RPMI7951 (cell line): ENCODE measurements around the gene CAPSL. TPM values are rescaled to one million over a fixed set of nuclear protein-coding genes. Genes with fewer than 3 reads are reported as not detected.
"Not testable (repeated sequence)": the region's sequence is repeated elsewhere in the genome, so short reads cannot be mapped to it uniquely, and the experiment has no call there.

Source experiments
- DNase-seq: peaks from one replicate; pipeline ENCODE4 v3.0.0-alpha.2; 2012; ENCODE audit warnings: low read depth
- total RNA-seq: library from RNA; depleted of rRNA; stranded (reverse); fragments of >200 nt; shearing (Covaris generic); gene quantifications from 2 replicates; pipeline ENCODE4 v1.2.3, GENCODE V29; 2014; rRNA removed

The CAPSL gene
- total RNA-seq: not detected in 2 replicates

DNA sequence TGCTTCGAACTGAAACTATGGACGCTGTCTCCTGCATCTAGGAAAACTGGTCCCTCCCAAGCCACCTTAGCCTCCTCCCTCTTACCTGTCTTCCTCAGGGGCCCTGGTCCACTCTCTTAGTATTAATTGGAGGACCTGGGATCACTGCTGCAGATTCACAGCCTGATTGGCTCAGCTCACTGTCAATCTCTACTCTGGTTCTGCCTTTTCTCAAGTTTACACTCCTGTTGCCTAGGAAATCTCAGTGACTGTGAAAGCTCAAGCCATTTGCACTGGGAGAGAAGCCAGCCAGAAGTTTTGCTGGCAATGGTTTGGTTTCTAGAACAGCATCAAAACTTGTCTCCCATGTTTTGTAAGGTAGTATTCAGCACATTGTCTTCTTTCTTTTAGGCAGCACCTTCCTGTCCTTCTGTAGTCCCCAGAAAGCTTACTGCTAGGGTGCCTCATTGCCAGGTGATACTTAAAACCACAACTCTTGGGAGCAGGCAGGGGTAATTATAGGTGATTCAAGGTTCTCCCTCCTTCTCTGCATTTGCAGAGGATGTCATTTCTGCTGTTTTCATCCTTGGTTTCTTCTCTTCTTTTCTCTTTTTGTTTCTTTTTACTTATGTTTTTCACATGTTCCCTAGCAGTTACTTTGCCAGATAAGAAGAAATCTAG lies at the start of gene CAPSL:
Gene CAPSL, minus strand, starts transcription at position 55 of the 660 bp plus-strand sequence. CDS start 17,502 bp downstream, outside the sequence.
- DNase-seq: peak; percentile 59

DNA sequence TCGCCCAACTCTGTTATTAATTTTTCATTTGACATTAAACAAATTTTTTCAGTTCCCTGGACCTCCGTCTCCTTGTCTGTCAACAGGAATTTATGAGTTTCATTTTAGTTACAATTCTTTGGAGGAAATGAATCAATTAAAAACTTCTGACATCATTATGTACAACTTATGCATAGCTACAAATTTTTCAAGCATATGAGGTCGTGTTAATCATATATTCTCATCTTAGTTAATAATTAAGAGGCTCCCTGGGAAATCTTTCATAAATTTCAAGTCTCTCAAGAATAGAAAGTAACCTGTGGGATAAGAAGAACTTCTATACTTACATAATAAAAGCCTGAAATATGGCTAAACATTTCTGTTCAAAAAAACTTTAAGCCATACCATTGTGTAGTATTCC lies 49.4 kb upstream of the CAPSL start:
- DNase-seq: no peak

DNA sequence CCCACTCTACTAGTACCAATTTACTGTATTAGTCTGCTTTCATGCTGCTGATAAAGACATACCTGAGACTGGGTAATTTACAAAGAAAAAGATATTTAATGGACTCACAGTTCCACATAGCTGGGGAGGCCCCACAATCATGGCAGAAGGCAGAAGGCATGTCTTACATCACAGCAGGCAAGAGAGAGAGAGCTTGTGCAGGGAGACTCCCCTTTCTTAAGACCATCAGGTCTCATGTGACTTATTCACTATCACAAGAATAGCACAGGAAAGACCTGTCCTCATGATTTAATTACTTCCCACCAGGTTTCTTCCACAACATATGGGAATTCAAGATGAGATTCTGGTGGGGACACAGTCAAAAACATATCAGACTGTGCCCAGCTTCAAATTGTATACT lies 41.3 kb upstream of the CAPSL start:
- no peak for DNase-seq

DNA sequence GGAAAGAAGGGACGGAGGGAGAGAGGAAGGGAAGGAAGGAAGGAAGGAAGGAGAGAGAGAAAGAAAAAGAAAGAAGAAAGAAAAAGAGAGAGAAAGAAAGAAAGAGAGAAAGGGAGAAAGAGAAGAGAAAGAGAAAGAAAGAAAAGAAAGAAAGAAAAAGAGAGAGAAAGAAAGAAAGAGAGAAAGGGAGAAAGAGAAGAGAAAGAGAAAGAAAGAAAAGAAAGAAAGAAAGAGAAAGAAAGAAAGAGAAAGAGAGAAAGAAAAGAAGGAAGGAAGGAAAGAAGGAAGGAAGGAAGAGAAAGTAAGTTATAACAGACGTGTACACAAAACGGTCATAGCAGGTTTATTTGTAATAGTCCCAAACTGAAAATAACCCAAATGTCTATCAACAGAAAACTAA lies 38.4 kb upstream of the CAPSL start:
- not testable (repeated sequence) for DNase-seq

DNA sequence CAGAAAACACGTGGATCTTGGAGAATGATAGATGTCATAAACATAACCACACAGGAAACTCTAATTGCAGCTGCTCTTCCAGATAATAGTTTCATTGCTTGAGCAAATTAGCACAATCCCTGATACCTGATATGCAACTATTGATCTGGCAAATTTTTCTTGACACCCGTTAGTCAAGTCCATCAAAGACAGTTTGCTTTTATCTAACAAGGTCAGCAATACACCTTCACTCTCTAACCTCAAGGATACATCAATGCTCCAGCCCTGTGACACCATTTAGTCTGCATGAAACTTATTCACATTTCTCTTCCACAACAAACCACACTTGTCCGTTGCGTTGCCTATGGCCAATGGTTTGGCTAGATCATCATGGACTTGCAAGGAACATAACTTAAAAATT lies 36.1 kb upstream of the CAPSL start:
- DNase-seq: no peak

DNA sequence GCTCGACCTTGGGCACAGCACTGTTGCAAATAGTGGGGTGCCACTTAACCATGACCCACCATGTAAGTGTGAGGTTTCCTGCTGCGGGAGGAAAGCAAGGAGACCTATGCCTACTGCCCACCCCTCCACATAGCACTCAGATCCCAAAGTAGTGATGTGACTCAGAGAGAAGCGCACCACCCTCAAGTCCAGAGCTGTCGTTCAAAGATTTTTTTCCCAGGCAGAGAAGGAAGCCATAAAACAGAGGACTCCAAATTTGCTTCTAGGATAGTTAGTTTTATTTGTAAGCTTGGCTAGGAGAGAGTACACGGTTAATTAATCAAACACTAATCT lies 33.4 kb upstream of the CAPSL start:
- DNase-seq: no peak

DNA sequence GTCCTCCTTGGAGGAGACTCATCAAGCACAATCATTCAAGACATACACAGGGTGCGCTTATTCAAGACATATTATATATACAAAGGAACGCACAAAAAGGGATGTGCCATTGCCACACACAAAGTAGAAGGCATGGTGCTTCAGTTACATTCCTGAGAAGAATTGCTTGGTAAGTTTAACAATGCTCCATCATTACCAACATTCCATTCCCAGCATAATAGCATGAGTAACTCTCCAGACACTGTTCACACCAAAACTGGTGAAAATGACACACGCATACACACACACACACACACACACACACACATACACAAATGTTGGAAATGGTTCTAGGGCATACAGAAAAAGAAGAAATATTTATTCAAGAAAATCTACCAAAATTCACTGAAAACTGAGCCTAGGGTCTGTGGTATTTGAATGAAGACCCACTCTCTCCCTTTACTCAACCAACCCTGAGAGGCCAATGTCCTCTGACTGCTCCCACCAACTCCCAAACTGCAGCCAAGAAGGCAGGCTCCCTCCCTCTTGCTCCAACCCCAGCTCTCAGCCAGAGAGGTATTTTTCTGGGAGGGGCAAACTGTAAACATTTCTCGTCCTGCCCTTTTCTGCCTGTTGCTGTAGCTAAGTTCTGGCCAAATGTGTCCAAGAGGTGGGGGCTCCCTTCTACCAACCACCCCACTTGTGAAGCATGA lies 32.9 kb upstream of the CAPSL start:
- DNase-seq: peak; percentile 2

DNA sequence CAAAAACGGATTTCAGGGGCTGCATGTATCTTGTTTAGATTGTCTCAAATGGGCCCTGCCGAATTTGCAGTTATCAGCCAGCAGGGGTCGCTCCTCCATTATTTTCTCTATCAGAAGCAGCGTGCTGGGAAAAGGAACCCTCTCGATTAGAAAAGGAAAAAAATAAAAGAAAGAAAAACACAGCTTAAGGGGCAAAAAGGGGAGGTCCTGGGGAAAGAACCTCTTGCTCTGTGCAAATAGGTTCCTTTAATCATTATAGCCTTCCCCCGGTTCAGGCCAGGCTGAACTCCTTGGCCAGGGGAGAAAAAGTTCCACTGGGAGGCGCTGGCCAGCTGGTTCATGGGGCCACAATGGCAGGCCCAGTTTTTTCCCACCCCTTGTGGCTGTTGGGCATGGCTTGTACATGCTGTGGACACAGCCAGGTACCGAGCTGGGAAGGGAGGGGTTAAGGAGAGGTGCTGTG lies 25.0 kb upstream of the CAPSL start:
- DNase-seq: peak; percentile 33

DNA sequence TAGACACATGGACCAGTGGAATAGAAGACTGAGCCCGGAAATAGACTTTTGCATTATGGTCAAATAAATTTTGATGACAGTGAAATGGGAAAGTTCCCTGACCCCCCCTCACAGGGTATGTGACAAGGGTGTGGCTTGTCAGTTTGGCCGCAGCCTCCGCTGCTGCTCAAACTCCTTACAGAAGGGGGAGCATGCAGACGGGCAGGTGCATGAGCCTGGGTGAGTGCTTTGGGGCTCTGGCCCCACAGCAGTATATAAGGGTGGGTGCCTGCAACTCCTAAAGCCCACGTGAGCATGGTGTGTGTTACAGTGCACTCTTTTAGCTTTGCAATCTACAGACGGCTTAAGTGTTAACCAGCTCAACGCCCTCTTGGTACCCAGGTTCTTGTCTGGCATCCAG lies 21.9 kb upstream of the CAPSL start:
- no peak for DNase-seq

DNA sequence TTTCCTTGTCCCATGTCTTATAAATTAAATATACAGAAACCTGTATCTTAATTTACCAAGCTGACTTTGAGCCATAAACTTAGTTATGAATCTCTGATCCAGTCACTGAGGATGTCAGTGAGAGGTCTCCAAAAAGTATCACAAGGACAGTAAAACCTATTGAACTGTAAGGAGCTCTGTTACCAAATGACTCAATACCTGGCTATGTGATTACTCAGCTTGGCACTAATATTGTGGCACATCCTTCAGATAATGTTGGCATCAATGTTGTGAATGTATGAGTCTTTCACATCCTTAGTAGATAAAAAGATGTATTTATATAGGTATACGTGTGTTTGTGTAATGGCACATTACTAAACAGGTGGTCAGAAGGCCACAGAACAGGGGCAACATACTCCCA lies 18.0 kb upstream of the CAPSL start:
- DNase-seq: peak; percentile 15

DNA sequence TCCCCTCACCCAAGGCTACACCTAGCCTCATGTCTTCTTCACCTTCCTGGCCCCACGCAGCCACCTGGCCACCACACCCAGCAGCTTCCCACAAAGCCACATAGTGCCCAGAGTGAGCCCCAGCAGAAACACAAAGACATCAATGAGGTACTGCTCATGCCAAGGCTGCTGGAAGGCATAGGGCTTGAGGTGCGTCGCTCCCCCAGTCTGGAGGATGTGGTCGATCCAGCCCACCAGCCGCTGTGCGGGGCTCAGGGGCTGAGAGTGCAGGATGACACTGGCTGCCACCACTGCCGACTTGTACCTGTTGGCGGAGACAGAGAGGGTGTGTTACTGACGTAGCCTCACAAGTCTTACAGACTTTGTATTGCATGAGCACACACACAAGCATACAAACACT lies 15.8 kb upstream of the CAPSL start:
- DNase-seq: no peak

DNA sequence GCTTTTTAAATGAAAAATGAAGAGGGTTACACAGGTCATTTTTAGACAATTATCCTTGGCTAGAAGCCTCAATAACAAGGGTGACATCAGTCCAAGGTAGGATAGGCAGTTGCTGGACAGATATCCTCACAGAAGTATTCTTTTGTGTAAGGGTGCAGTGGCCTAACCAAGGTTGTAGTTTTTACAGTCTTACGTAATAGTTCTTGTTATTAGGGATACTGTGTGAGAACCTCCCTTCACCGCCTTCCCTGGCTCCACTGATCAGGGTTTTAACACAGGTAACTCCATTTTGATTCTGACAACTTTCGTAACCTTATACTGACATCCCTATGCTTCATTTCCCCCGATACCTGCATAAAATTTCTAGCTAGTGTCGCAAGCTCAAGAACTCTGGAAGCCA lies 8.7 kb upstream of the CAPSL start:
- DNase-seq: no peak

DNA sequence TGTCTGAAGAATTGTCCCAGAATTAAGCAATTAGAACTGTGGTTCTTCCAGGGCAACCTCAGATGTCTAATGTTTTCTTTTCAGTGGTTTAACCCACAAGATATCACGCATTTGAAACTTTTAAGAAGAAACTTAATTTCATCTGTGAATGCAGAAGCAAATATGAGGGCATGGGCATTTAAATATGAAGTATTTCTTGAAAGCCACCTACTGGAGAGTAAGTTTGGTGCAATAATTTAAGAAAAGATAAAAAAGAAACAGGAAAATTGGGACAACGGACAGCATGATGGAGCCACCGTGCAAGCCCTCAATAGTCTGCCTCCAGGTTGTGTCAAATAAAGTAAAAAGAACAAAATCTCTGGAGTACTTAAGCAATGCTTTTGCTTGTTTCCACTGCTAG lies 1.2 kb upstream of the CAPSL start:
- DNase-seq: no peak

DNA sequence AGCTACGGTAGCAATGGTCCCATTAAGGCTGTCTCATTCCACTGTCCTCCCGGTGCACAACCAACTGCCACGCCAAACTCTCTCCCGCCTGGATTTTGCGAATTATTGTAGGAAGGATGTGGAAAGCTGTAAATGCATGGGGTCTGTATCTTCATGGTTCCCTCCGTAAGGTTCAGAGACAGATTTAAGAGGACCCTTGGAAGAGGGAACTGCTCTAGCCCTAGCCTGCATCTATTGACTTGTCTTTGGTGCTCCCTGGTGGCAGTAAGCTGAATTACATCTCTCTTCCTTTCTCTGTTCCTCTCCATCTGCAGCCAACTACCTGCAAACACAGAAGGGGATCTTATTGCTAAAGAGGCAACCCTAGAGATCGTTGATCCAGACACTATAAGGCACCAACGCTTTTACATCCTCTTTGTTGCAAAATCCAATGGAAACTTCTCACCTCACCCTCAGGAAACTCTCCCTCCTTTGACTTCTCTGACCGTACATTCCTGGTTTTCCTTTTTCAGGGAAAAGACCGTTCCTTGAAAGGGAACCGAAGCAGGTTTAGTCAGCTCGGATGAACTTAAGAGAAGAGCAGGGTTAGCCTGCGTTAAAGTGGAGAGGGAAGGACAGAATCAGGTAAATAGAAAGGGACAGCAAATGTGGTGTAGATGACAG lies 11.9 kb downstream of the CAPSL start:
- peak; percentile 45 for DNase-seq

DNA sequence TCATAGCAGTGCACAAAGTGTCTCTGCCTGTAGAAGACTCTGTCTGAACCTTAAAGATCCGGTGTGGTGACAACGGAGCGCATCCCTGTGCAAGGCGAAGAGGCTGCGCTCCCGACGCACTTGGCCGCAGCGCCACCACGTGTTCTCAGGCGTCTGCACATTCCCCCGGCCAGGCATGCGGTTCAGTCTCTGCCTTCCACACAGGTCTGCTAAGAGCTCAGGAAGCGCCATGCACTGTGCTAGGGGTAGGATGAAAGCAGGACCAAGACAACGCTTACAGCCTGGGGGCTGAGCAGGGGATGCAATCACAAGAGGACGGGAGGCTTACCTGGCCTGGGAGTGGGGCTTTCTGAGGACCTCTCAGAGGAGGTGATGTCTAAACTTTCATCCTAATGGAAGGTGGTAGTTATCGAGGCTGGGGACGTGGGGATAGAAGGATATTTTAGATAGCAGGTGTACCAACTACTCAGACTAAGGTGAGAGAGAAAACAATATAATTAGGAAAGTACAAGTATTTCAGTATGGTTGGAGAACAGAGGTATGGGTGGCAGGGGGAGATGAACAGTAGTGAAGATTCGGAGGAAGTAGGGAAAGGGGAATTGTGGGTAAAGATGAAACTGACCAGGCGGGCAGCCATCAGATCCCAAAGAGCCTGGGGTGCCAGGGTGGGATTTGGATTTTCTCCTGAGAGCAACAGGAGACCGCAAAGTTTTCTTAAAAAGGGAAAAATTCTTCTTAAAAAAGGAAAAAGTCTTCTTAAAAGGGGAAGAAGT lies 13.3 kb downstream of the CAPSL start:
- peak; percentile 65 for DNase-seq

DNA sequence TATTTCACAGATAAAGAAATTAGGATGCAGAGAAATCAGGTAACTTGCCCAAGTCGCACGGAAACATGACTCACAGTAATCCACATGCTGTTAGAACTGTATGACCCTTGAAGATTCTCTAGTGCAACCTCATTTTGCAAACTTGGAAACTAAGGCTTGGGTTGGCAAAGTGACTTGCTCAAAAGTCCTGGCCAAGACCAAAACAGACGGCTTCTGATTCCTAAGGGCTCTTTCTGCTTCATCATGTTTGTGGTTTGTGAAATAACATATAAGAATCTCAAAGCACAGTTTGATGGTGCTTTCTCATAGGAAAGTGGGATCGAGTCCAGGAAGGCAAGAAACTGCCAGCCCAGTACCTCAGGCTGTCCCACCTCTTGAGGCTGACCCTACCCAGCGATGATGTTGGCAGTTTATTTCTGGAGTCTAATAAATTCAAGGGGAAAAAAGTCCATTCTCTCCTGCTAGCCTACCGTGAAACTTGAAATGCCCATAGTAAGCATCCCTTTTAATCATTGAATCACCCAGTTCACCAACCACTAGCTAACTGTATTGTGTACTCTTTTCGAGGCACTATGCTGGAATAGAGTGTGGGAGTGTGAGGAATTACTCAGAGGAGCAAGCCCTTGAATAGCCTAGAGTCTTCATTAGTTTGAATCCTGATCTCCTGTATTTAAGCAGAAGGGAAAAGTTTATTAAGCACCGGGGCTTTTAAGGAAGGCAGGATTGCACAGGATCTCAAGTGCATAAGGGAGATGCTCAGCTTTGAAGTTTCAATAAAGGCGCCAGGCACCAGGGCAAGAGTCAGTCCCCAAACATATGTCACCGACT lies 14.1 kb downstream of the CAPSL start:
- peak; percentile 58 for DNase-seq

DNA sequence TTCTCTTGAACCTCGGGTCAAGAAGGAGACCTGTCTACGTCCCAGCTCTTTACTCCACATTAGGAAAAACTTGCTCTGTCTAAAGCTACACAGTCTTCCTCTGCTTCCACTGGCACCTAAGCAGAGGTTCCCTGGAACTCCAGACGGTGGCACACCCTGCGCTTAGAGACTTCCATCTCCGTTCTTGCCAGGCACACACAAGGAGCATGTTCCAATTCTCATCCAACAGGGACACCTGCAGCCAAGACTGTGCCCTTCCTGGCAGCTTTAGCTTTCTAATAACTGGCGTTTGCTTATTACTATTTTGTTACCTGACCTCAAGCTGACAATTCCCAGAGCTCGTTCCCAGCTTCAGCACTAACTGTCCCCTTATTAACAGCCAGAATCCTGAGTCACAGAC lies 16.0 kb downstream of the CAPSL start:
- no peak for DNase-seq

DNA sequence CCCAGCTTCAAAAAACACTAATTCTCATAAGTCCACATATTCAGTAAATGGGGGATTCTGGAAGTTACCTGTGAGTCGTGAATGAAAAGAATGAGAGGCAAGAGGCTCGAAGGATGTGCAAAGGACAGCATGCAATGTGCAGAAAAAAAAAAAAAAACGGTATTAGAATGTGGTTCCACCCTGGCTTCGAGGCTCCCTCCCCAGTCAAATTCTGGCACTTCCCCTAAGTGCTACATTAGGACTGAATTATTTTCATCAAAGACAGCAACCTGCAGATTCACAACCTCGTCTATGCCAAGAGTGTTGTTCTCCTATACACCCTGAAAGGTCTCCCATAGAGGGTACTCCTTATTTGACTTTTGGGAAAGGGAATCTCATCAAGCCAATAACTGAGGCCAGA lies 16.5 kb downstream of the CAPSL start:
- no peak for DNase-seq

DNA sequence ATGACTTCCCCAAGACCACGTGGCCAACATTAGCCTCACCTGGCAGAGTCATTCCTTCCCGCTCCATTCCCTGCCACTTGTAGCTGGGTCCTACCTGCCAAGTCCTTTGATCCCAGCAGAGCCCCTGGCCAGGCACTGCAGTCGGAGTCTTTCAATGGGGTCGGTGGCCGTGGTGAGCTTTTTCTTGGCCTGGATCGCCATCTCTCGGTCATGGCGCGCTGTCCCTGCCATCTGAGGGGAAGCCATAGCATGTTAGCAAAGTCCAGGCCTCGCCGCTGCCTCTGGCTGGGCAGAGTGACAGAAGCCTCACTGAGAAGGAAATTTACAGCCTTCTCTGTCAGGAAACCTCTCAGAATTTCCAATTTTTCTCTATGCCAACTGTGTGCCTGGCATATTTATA lies 17.5 kb downstream of the CAPSL start:
- DNase-seq: peak; percentile 22

DNA sequence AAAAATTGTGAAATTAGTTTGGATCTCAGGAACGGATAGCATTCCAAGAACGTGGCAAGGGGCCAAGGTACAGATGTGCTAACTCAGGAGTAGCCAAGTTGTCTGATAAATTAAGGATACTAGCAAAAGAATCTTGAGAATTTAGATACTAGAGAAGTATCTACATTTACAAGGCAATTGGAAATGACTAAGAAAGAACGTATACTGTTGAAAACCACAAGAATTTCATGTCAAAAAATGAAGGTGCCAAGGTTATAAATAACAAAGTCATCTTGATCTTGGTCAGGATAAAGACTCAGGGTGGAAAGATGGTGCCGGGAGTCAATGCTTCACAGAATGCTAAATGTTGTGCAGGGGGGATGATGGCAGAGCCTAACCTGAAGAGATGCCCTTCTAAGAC lies 19.2 kb downstream of the CAPSL start:
- DNase-seq: peak; percentile 82

DNA sequence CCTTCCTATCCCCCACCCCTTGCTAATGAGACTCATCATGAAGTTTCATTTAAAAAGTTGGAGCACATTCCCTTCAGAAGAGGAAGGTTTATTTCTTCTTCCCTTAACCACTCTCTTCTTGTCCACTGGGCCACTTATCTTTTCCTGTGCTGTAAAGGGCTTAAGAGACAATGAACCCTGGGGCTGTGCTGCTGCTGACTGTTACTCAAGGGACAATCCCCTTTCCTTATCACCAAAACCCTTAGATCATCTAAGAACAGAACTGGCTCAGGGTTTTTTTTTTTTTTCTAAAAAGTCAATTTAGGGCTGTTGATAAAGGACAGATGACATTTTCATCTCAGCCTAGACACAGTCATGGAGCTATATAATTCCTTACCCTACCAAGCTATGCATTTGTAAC lies 29.6 kb downstream of the CAPSL start:
- DNase-seq: no peak
